SK-N-SH (cell line): ENCODE results near the gene ATF6B. TPM values are rescaled to one million over a fixed set of nuclear protein-coding genes. Genes with fewer than 3 reads are reported as not detected.

Experiments
- CTCF ChIA-PET: fragments of 300-600, 350-600 bp; formaldehyde crosslinking; extraction: SDS; loops from one replicate; lab custom pipeline; 2021; lab: Yijun Ruan, JAX
- POLR2A ChIA-PET: fragments of 350-600 bp; sonication (Branson Sonifier 250); formaldehyde crosslinking; extraction: SDS; loops from one replicate; lab custom pipeline; 2020; ENCODE audit warnings: antibody characterized with exemption, inconsistent platforms; lab: Yijun Ruan, JAX
- DNase-seq: peaks from one replicate; pipeline ENCODE4 v3.0.0; 2012
- H2AFZ ChIP-seq: fragments of 200-600 bp; sonication (generic); 2 replicates; pipeline ENCODE4 v1.8.1; 2016; ENCODE audit warnings: antibody characterized with exemption, mild to moderate bottlenecking, low read depth
- H3F3A ChIP-seq: fragments of 200-600 bp; sonication (generic); replicated peaks from 2 replicates; pipeline ENCODE3; 2016; ENCODE audit warnings: antibody characterized with exemption, mild to moderate bottlenecking; ENCODE audit not compliant: insufficient read depth
- H3K27ac ChIP-seq, 2 experiments: fragments of 200-500 bp in 1 of 2; fragments of 200-600 bp in 1 of 2; sonication (Bioruptor generic) in 1 of 2; sonication (generic), shearing (Covaris generic) in 1 of 2; 2 replicates each; pipeline versions ENCODE4 v1.5.1 to v1.6.1; 2014 to 2016; ENCODE audit warnings: low read depth in 2 of 2, inconsistent platforms in 1 of 2, low read length in 1 of 2, mild to moderate bottlenecking in 1 of 2, mixed read lengths in 1 of 2
- H3K27me3 ChIP-seq: fragments of 200-600 bp; sonication (generic), shearing (Covaris generic); 2 replicates; pipeline ENCODE4 v1.6.1; 2016; ENCODE audit warnings: mixed run types; ENCODE audit not compliant: insufficient read depth
- H3K36me3 ChIP-seq, 2 experiments: fragments of 200-500 bp in 1 of 2; fragments of 200-600 bp in 1 of 2; sonication (Bioruptor generic) in 1 of 2; sonication (generic) in 1 of 2; replicated peaks in 1 of 2; 2 replicates each; pipeline versions ENCODE3 to v1.5.1; 2014 to 2016; ENCODE audit warnings: low read length in 1 of 2, mild to moderate bottlenecking in 1 of 2; ENCODE audit not compliant: insufficient read depth in 2 of 2, control insufficient read depth in 1 of 2
- H3K4me1 ChIP-seq, 2 experiments: fragments of 200-500 bp in 1 of 2; fragments of 200-600 bp in 1 of 2; sonication (Bioruptor generic) in 1 of 2; sonication (generic), shearing (Covaris generic) in 1 of 2; 2 replicates each; pipeline versions ENCODE4 v1.5.1 to v1.6.1; 2014 to 2016; ENCODE audit warnings: low read depth in 1 of 2, low read length in 1 of 2, mixed run types in 1 of 2; ENCODE audit not compliant: insufficient read depth in 2 of 2, control insufficient read depth in 1 of 2
- H3K4me2 ChIP-seq: fragments of 200-600 bp; sonication (generic), shearing (Covaris generic); 2 replicates; pipeline ENCODE4 v1.6.1; 2017; ENCODE audit warnings: mixed run types
- H3K4me3 ChIP-seq, 2 experiments: fragments of 200-500 bp in 1 of 2; fragments of 200-600 bp in 1 of 2; sonication (Bioruptor generic) in 1 of 2; sonication (generic), shearing (Covaris generic) in 1 of 2; 2 replicates each; pipeline versions ENCODE4 v1.5.1 to v1.8.1; 2014 to 2016; ENCODE audit warnings: low read depth in 2 of 2, inconsistent platforms in 1 of 2, low read length in 1 of 2, mild to moderate bottlenecking in 1 of 2, mixed read lengths in 1 of 2, moderate library complexity in 1 of 2
- H3K79me2 ChIP-seq: fragments of 200-600 bp; sonication (generic); 2 replicates; pipeline ENCODE4 v1.8.1; 2017; ENCODE audit warnings: mild to moderate bottlenecking; ENCODE audit not compliant: insufficient read depth
- H3K9ac ChIP-seq: fragments of 200-600 bp; sonication (generic); 2 replicates; pipeline ENCODE4 v1.6.1; 2017; ENCODE audit warnings: mixed run types
- H3K9me2 ChIP-seq: fragments of 200-600 bp; sonication (generic); 2 replicates; pipeline ENCODE4 v1.6.1; 2017; ENCODE audit warnings: mixed run types
- H3K9me3 ChIP-seq: fragments of 200-600 bp; sonication (generic); 2 replicates; pipeline ENCODE4 v1.6.1; 2017; ENCODE audit warnings: mixed run types, mild to moderate bottlenecking, moderate library complexity
- H4K20me1 ChIP-seq: fragments of 200-600 bp; sonication (generic); 2 replicates; pipeline ENCODE4 v1.6.1; 2017; ENCODE audit warnings: mild to moderate bottlenecking, mixed run types; ENCODE audit not compliant: insufficient read depth
- CHD2 ChIP-seq: fragments of 150-350 bp; IDR thresholded peaks from 2 replicates; pipeline ENCODE4 v1.6.1; 2018; ENCODE audit warnings: low read length; ENCODE audit not compliant: partially characterized antibody
- ELF1 ChIP-seq: IDR thresholded peaks from 2 replicates; pipeline ENCODE4 v1.4.0; 2012
- EP300 ChIP-seq, 2 experiments: IDR thresholded peaks; 2 replicates each; pipeline versions ENCODE4 v1.4.0 to v1.6.1; 2012; ENCODE audit warnings: borderline replicate concordance in 1 of 2, low read depth in 1 of 2, low read length in 1 of 2
- FOXJ3 ChIP-seq: sonication (generic); formaldehyde crosslinking; IDR thresholded peaks from 2 replicates; pipeline ENCODE4 v1.5.1; 2020; ENCODE audit warnings: mild to moderate bottlenecking, missing genetic modification reagents
- FOXM1 ChIP-seq: IDR thresholded peaks from 2 replicates; pipeline ENCODE4 v1.4.0; 2012; ENCODE audit warnings: low read depth, mild to moderate bottlenecking
- GABPA ChIP-seq: IDR thresholded peaks from 2 replicates; pipeline ENCODE4 v1.4.0; 2012; ENCODE audit warnings: low read depth, mild to moderate bottlenecking
- JUND ChIP-seq: IDR thresholded peaks from 2 replicates; pipeline ENCODE4 v1.4.0; 2012
- MXI1 ChIP-seq: IDR thresholded peaks from 2 replicates; pipeline ENCODE4 v1.6.1; 2012; ENCODE audit warnings: mild to moderate bottlenecking, low read depth, low read length, improper control_type of control experiment
- POLR2AphosphoS5 ChIP-seq: IDR thresholded peaks from 2 replicates; pipeline ENCODE4 v1.6.1; 2012; ENCODE audit warnings: low read depth, low read length
- RAD21 ChIP-seq: IDR thresholded peaks from 2 replicates; pipeline ENCODE4 v1.6.1; 2012; ENCODE audit warnings: mild to moderate bottlenecking, low read length
- TEAD4 ChIP-seq: IDR thresholded peaks from 2 replicates; pipeline ENCODE4 v1.4.0; 2012; ENCODE audit warnings: mild to moderate bottlenecking, borderline replicate concordance; ENCODE audit not compliant: insufficient read depth
- WGBS: methylation state at CpG from one replicate; pipeline ENCODE4 v1.1.6; 2017; ENCODE audit warnings: low lambda C conversion rate; 5-methylcytosine and 5-hydroxymethylcytosine counted together
- polyA plus RNA-seq, 3 experiments: library from polyadenylated mRNA; depleted of rRNA; stranded (reverse); fragments of >200 nt; gene quantifications; 2 replicates each; pipeline ENCODE4 v1.2.3, GENCODE V29; 2012
- TF ChIP-seq, protein P1 (sequence below): fragments of 150-350 bp; IDR thresholded peaks from 2 replicates; pipeline ENCODE4 v1.6.1; 2016; ENCODE audit warnings: mild to moderate bottlenecking, low read depth, low read length
- TF ChIP-seq, protein P2 (sequence below): fragments of 150-350 bp; IDR thresholded peaks from 2 replicates; pipeline ENCODE4 v1.6.1; 2017; ENCODE audit warnings: antibody characterized with exemption, low read length, low read depth, borderline replicate concordance

ATF6B gene
- polyA plus RNA-seq, 1 of the 3 experiments (the other 2 are of a cell fraction) = 61.3 TPM

DNA sequence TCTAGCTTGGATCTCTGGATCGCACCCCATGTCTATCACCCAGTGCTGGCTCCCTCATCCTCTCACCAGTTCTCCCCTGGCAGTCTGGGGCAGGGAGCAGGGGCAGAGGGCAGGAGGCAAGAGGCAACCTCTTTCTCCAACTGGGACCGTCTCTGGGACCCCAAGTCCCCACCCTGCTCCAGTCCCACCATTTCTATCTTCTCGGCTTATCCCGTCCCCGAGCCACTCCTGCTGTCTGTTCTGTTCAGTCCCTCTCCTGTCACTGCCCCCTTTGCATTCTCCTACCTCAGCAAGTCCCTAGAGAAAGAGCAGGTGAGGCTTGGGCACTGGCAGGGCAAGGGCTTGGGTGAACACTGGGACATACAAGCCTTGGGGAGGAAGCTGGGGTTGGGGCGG lies 18.3 kb downstream of the ATF6B start:
- CTCF ChIA-PET = interaction anchor here (1.0 to 2.4 kb wide), 5 partner anchors 9 to 61 kb away, joined by 3 to 16 read pairs (median 4); partner anchors contain the start of gene ATF6B
- Histone ChIP-seq H3K36me3 (no peaks in the 10 kb centered on the region), H3K9ac (no peak overlapping the region), H3K27me3 (no peaks in the 10 kb centered on the region; the same call in 1 of the 2 replicates), H2AFZ (no peak overlapping the region), H3K9me2 (no peaks in the 10 kb centered on the region), H3K4me3 (no peak overlapping the region), H3K79me2 (no peaks in the 10 kb centered on the region), H3K27ac (no peak overlapping the region), H3K4me1 (peaks cover 3 to 15% of the 10 kb centered on the region in 2 experiments; a peak in 3 of 4 replicates), H3K9me3 (no peaks in the 10 kb centered on the region), H3K4me2 (no peak overlapping the region), H4K20me1 (no peaks in the 10 kb centered on the region), H3F3A (peaks cover 29% of the 10 kb centered on the region)
- WGBS = 42% methylated on average over 6 of the region's 6 CpGs
- no peak for TF ChIP-seq CHD2
- TF ChIP-seq MXI1 = no peak
- TF ChIP-seq ELF1 = no peak
- TF ChIP-seq, protein P1, sequence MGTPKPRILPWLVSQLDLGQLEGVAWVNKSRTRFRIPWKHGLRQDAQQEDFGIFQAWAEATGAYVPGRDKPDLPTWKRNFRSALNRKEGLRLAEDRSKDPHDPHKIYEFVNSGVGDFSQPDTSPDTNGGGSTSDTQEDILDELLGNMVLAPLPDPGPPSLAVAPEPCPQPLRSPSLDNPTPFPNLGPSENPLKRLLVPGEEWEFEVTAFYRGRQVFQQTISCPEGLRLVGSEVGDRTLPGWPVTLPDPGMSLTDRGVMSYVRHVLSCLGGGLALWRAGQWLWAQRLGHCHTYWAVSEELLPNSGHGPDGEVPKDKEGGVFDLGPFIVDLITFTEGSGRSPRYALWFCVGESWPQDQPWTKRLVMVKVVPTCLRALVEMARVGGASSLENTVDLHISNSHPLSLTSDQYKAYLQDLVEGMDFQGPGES = no peak
- DNase-seq = no peak
- POLR2A ChIA-PET = interaction anchor here (0.9 to 1.8 kb wide), 2 partner anchors 14 to 15 kb away, joined by 5 read pairs; no protein-coding TSS in a partner anchor

DNA sequence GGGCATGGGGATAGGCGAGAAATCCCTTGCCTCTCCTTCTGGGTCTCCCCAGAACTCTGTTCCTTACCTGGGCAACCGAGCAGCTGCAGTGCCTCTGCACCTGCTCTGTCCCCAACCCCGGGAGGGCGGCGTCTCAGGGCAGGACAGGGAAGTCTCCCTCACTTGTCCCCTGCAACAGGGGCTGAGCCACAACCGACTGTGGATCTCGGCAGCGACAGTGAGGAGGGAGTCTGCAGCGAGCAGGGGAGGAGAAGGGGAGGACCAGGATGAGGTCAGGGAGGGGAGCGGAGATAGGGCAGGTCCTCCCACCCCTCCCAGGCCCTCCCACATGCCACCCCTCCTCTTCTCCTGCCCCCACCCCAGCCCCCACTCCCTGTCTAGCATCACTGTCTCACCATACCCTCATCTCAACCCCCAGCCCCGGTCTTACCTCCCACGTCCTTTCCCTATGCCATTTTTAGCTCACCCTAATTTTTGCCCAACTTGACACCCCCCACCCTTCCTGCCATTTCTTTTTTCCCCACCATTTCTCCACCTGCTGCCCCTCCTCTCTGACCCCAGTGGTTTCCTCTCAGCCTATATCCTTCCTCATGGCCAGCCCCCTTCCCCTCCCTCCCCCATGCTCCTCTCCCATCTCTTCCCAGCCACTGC lies 18.8 kb downstream of the ATF6B start, which contains the start of gene TNXB:
TNXB (minus strand) TSS at position 225 of the 651 bp plus-strand sequence. CDS start 11,140 bp downstream, outside the sequence.
- no peak within 1 kb of the TSS for H3K27ac ChIP-seq
- no peaks in the 10 kb centered on the region for H3K9me2 ChIP-seq
- ChIA-PET POLR2A (interaction anchor here (0.9 kb wide), 1 partner anchor 15 kb away, joined by 5 read pairs; no protein-coding TSS in a partner anchor), CTCF (interaction anchor here (1.1 to 2.4 kb wide), 4 partner anchors 9 to 19 kb away, joined by 3 to 16 read pairs (median 5); partner anchors contain the start of gene ATF6B)
- peaks cover 3 to 13% of the 10 kb centered on the region in 2 experiments; a peak in 3 of 4 replicates for H3K4me1 ChIP-seq
- H3K4me3 ChIP-seq = no peak within 1 kb of the TSS
- WGBS = 29% methylated on average over 8 of the region's 12 CpGs
- H3K36me3 ChIP-seq = no peaks in the 10 kb centered on the region
- no peaks in the 10 kb centered on the region for H3K79me2 ChIP-seq
- no peaks in the 10 kb centered on the region for H4K20me1 ChIP-seq
- peak within 1 kb of the TSS; percentile 53; the same call in 1 of the 2 replicates for H3K4me2 ChIP-seq
- no peaks in the 10 kb centered on the region; the same call in 1 of the 2 replicates for H3K27me3 ChIP-seq
- H3K9ac ChIP-seq = no peak within 1 kb of the TSS
- peak; percentile 41 for DNase-seq
- H3F3A ChIP-seq = peaks cover 24% of the 10 kb centered on the region
- no peak within 1 kb of the TSS for H2AFZ ChIP-seq
- no peak for TF ChIP-seq POLR2AphosphoS5
- TF ChIP-seq FOXJ3 = no peak
- no peak for TF ChIP-seq RAD21
- TF ChIP-seq JUND = no peak
- TF ChIP-seq, protein P2, sequence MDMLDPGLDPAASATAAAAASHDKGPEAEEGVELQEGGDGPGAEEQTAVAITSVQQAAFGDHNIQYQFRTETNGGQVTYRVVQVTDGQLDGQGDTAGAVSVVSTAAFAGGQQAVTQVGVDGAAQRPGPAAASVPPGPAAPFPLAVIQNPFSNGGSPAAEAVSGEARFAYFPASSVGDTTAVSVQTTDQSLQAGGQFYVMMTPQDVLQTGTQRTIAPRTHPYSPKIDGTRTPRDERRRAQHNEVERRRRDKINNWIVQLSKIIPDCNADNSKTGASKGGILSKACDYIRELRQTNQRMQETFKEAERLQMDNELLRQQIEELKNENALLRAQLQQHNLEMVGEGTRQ = no peak
- no peak for TF ChIP-seq FOXM1
- TF ChIP-seq GABPA = no peak
- TF ChIP-seq CHD2 = no peak
- TF ChIP-seq TEAD4 = no peak
- no peak for TF ChIP-seq EP300 (IDR thresholded peaks at IDR 0.05; ENCODE audit: borderline replicate concordance in 1 of 2, low read depth in 1 of 2, low read length in 1 of 2)
- TF ChIP-seq MXI1 = no peak
- no peaks in the 10 kb centered on the region for H3K9me3 ChIP-seq
